GM10266 (cell line): ENCODE measurements around the gene SRP9.
"Not testable (repeated sequence)": the region's sequence is repeated elsewhere in the genome, so short reads cannot be mapped to it uniquely, and the experiment has no call there.

Experiments used
- DNase-seq: peaks from one replicate; pipeline ENCODE4 v3.0.0; 2012; ENCODE audit errors: extremely low spot score
- CTCF ChIP-seq: IDR thresholded peaks from 2 replicates; pipeline ENCODE4 v1.5.1; 2012; ENCODE audit warnings: mild to moderate bottlenecking, low read depth; ENCODE audit not compliant: control insufficient read depth, insufficient read depth; ENCODE audit errors: missing control alignments

SRP9 gene

GRCh38 chr1:225814381-225814780, 36.8 kb downstream of the SRP9 start:
- TF ChIP-seq CTCF, result no peak
- DNase-seq, result no peak

GRCh38 chr1:225815090-225815489, 37.5 kb downstream of the SRP9 start:
- not testable (repeated sequence) for DNase-seq

GRCh38 chr1:225815526-225816178, 38.0 kb downstream of the SRP9 start:
- TF ChIP-seq CTCF, result no peak
- no peak for DNase-seq

GRCh38 chr1:225816643-225817538, 39.3 kb downstream of the SRP9 start:
- DNase-seq, result no peak
- TF ChIP-seq CTCF, result no peak

GRCh38 chr1:225817611-225818061, 40.0 kb downstream of the SRP9 start:
- TF ChIP-seq CTCF, result no peak
- no peak for DNase-seq

GRCh38 chr1:225818229-225818628, 40.6 kb downstream of the SRP9 start:
- no peak for TF ChIP-seq CTCF

GRCh38 chr1:225819346-225820192, 41.9 kb downstream of the SRP9 start:
- no peak for TF ChIP-seq CTCF

More at GRCh38 chr1:225818229-225818628, 40.6 kb downstream of the SRP9 start:
- DNase-seq, result no peak

More at GRCh38 chr1:225819346-225820192, 41.9 kb downstream of the SRP9 start:
- DNase-seq, result no peak
